Measurements from ENCODE around the gene GALNT16.

- TF ChIP-seq CTCF (IDR thresholded peaks at IDR 0.05) = no peak
- no peak for TF ChIP-seq POLR2A (IDR thresholded peaks at IDR 0.05)
- no peak for TF ChIP-seq EP300 (IDR thresholded peaks at IDR 0.05)
- no peak for TF ChIP-seq POLR2AphosphoS5 (IDR thresholded peaks at IDR 0.05)
These were observed 25.8 kb downstream of the GALNT16 start for GRCh38 chr14:69285661-69286255.
